Lower leg skin (tissue), 3 donors: Measurements from ENCODE around the gene P4HA3.

Experiments used
- POLR2A ChIP-seq, 2 donors: fragments of 450-650 bp; IDR thresholded peaks; one replicate each; pipeline ENCODE4 v1.6.1; 2016 to 2017; ENCODE audit warnings: antibody characterized with exemption in 2 of 2, mild to moderate bottlenecking in 1 of 2, moderate library complexity in 1 of 2
- TF ChIP-seq, protein P1 (sequence below), 3 donors: fragments of 450-650 bp; IDR thresholded peaks; one replicate each; pipeline ENCODE4 v1.5.1; 2016; ENCODE audit warnings: antibody characterized with exemption in 3 of 3, mild to moderate bottlenecking in 3 of 3, moderate library complexity in 2 of 3

GRCh38 chr11:74354036-74354435 is 42.6 kb upstream of the P4HA3 start:
- TF ChIP-seq, protein P1, sequence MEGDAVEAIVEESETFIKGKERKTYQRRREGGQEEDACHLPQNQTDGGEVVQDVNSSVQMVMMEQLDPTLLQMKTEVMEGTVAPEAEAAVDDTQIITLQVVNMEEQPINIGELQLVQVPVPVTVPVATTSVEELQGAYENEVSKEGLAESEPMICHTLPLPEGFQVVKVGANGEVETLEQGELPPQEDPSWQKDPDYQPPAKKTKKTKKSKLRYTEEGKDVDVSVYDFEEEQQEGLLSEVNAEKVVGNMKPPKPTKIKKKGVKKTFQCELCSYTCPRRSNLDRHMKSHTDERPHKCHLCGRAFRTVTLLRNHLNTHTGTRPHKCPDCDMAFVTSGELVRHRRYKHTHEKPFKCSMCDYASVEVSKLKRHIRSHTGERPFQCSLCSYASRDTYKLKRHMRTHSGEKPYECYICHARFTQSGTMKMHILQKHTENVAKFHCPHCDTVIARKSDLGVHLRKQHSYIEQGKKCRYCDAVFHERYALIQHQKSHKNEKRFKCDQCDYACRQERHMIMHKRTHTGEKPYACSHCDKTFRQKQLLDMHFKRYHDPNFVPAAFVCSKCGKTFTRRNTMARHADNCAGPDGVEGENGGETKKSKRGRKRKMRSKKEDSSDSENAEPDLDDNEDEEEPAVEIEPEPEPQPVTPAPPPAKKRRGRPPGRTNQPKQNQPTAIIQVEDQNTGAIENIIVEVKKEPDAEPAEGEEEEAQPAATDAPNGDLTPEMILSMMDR (IDR thresholded peaks at IDR 0.05) = no peak
- TF ChIP-seq POLR2A (IDR thresholded peaks at IDR 0.05) = no peak
